ENCODE data around the gene EPS8.
"Not testable (repeated sequence)": the region's sequence is repeated elsewhere in the genome, so short reads cannot be mapped to it uniquely, and the experiment has no call there.

The EPS8 gene

DNA sequence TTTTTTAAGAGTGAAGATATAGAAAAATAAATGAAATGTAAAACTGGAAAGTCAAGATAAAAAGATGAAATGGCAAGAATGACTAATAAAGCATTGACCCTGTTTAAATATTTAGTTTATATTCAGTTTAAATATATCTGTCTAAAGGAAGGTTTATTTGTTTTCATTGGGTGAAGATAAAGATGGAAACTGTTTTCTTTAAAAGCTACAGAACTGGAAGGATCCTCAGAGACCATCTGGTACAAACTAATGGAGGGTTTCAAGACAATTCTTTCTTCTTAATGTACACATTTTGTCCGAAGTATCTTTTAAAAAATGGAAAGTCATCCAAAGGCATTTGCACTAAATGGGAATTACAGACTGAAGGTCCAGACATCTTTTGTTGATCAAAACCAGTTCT, 142.6 kb downstream of the EPS8 start:
- DNase-seq (ENCODE audit: low spot score), result no peak

DNA sequence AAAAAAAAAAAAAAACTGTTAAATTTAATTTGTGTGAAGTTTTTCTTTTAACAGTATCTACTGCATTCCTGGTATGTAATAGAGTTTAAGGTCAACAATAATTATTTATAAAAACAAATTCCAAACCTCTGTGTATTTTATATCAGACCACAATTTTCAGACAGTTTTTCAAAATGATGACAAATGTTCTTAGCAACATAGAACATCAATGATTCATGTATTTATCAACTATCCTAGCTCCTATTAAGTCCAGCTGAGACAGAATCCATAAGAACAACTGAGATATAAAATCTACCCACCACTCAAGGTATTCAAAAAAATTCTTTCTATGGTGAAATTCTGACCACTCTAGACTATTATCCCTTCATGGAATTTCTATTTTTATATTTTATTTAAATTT, 144.5 kb downstream of the EPS8 start:
- no peak for DNase-seq (ENCODE audit: low spot score)

- DNase-seq (ENCODE audit: low spot score), result no peak
These were observed 151.0 kb downstream of the EPS8 start for GRCh38 chr12:15638231-15638630.

- no peak for DNase-seq (ENCODE audit: low spot score)
These were observed 152.9 kb downstream of the EPS8 start for GRCh38 chr12:15636060-15636890.

DNA sequence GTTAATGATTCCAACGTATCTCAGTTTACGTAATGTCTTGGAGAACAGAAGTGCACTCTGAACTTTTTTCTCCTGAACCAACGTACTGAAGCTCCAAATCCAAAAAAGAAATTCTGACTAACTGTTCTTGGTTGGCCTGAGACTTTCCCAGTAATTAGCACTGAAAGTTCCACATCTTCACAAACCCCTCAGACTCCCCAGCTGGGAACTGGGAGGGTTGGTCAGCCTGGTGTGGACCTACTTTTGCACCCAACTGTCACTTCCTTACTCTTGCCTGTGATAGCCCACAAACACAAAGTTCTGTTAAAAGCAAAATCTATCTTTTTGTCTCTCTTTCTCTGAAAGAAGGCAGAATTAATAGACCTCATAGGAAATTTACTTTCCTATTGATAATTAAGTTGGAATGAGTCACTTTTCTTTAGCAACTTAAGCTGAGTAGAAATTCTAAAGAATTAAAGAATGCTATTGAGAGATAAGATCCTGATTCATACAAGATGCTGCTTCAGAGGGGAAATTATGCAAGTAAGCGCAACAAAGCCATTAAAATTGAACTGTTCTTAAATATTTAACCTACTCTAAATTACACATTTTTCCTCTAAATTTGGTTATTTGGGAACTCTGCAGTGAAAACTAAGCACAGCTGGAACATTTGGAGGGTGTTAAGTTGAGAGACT, 155.0 kb downstream of the EPS8 start:
- no peak for DNase-seq (ENCODE audit: low spot score)

DNA sequence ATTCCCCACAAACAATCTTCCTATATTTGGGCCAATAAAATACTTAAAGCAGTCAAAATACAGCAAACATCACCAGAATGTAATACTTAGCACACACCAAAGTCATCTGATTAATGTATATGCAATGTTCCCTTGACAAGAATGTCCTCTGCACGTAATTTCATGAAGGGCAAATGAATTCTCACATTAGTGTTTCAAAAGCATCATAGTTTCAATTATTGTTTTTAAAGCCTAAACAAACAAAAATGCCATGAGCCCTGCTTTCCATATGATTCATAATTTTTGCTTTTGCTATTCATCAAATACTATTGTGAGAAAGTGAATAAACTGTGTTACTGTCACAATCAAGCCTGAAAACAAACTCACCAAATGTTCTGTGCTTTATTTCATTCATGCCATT, 156.0 kb downstream of the EPS8 start:
- no peak for DNase-seq (ENCODE audit: low spot score)

DNA sequence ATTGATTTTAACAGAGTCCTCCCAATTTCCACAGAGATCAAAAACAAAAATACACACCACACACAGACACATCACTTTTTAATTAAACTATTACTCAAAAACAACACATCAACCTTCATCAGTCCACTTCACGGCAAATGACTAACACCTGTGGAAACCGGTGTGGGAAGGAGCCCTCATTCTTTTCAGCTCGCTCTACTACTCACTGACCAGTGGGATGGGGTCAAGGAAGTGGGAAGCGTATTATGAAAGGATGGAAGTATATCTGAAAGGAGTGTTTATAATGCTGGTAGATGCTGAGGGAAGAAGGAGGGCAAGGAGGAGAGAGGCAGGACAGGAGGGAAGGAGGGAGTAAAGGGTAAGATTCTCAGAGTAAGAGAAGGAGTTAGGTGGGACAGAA, 156.5 kb downstream of the EPS8 start:
- no peak for DNase-seq (ENCODE audit: low spot score)

DNA sequence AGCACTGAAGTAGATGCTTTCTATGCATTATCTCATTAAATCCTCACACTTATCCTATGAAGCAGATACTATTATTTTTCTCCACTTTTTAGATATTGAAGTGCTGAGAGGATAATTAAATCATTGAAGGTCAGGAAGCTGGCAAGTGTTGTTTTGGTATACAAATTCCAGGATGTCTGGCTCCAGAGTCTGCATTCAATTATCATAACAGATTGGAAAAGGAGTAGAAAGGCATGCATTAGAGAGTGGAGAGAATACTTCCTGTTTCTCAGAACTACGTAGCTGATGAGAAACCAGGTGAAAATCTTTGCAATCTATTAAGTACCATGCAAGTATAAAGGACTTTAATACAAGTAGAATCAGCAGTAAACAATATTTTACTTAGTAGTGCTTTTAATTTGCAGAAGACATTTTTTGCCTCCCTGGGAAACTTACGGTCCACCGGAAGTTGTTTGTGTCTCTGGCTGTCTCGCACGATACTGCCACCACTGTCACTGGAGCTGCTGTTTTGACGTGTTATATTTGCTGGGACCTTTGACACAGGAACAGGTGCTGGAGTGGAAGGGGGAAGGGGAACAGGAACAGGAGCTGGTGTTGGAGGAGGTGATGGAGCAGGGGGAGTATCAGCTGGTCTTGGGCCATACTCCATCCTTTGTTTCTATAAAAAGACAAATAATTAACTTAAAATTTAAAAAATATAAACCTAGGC, 158.0 kb downstream of the EPS8 start:
- DNase-seq (ENCODE audit: low spot score), result no peak

- no peak for DNase-seq (ENCODE audit: low spot score)
These were observed 159.4 kb downstream of the EPS8 start for GRCh38 chr12:15629761-15630160.

DNA sequence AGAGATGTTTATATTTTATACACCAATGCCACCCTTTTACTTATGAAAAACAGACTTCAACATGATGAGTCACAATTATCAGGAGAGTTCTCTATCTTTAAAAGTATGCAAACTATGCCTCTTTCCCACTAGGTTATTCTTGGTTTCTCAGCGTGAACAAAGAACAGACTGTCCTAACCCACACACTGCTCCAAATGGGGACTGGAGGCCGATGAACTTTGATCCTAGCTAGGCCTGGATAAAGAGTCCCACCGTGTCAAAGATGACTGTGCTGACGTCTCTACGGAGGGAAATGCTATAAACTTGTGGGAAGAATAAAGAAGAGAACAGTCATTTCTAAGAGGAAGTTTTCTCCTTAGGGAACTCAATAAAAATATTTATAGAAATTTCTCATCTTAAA, 160.1 kb downstream of the EPS8 start:
- no peak for DNase-seq (ENCODE audit: low spot score)

DNA sequence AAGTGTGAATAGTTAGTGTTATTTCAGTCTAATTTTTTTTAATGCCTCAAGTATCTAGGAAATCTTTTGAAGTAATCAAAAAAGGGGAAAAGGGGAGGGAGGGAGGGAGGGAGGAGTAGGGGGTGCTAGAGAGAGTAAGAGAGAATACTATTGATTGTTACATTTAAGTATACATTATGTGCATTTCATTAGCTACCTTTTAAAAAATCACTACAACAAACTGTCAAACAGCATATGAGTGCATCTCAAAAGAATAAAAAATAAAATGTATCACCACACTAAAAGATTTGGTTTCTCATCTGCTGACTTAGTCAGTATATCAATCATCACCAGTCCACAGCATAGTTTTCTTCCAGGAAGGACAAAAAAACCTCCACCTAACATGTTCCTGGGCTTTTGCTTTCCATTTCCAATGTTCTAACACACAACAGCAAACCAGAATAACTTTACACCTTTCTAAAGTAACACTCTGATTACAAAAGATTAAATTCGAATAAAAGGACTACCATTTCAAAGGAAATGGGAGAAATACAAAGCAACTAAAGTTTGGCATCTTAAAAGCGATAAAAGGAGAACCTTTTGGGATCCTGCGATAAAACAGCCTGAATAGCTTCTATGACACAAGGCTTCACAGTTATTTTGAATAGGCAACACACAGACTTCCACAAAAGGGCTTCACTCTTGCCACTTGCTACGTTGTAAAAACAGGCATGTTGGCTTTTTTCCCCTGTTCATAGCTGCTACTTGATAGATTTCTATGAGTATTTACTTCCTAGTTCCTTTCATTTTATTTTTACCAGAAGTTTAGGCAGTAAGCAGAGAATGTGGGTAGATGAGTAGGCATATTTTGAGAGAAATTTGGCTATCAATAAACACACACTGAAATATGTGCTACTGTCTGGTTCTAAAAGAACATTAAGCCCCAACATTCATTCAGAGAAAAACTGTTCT, 160.9 kb downstream of the EPS8 start:
- no peak for DNase-seq (ENCODE audit: low spot score)

DNA sequence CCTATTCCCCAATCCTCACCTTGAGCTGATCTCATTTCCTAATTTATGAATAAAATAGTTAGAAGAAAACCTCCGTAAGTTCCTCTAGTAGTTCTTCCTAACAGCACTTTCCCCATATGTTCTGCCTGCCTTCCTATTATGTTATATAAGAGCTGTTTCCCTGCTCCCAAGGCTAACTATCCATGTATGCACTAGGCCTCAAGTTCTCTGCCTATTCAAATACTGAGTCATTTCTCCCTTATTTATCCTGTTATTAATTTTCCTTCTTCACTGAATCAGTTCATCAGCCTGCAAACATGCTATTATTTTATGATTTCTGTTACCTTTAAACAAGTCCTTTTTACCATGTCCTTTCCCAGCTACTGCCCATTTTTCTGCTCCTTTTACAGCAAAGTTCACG, 164.1 kb downstream of the EPS8 start:
- DNase-seq (ENCODE audit: low spot score), result no peak

DNA sequence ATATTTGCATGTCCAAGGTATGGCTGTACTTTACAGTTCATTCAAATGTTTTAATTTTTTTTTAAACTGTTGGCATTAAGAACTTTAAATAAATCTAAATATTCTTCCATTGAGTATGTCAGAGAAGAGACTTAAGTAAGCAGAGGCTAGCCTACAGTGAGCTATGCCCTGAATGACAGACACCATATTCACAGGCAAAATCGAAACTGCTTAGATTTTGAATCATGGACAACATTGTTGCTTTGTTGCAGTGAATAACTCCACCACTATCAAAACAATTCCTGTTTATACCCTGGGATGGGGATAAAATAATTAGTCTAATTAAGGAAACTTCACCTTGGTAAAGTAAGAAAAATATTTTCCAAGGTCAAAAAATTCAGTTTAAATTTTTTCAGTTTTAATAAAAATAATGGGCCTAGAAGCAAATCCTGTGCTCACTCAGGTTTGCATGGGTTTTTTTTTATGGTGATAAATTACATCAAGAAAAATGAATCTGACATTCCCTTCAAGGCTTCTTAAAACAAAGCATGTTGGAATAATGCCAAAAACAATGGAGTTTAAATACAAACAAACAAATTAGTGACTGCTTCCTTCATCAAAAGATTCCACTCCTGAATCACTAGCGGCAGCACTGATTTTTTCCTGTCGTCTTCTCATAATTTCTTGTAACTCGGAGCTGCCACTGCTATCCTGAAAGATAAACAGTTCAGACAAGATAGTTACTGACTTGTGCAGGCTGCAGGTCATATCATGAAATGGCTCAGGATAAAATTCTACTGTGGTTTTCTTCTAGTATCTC, 168.2 kb downstream of the EPS8 start:
- no peak for DNase-seq (ENCODE audit: low spot score)

GRCh38 chr12:15616495-15616894, 172.7 kb downstream of the EPS8 start:
- not testable (repeated sequence) for DNase-seq (ENCODE audit: low spot score)

DNA sequence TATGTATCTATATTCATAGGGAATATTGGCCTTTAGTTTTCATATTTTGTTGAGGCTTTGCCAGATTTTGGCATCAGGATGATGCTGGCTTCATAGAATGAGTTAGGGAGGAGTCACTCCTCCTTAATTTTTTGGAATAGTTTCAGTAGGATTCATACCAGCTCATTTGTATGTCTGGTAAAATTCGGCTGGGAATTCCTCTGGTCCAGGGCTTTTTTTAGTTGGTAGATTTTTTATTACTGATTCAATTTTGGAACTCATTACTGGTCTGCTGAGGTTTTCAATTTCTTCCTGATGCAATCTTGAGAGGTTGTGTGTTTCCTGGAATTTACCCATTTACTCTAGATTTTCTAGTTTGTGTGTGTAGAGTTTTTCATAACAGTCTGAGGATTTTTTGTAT, 175.2 kb downstream of the EPS8 start:
- DNase-seq (ENCODE audit: low spot score), result no peak

DNA sequence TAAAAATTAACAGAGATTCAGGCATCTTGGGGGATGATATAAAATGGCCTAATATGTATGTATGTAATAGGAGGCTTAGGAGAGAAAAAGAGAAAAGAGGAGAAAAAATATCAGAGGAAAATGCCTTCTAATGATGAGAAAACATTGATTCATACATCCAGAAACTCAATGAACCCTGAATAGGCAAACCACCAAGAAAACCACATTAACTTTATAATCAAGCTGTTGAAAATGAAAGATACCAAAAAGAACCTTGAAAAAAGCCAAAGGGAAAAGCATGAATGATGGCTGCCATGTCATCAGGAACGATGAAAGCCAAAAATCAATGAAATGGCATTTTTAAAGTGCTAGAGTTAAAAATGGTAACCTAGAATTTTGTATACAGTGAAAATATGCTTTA, 180.2 kb downstream of the EPS8 start:
- DNase-seq (ENCODE audit: low spot score), result no peak

DNA sequence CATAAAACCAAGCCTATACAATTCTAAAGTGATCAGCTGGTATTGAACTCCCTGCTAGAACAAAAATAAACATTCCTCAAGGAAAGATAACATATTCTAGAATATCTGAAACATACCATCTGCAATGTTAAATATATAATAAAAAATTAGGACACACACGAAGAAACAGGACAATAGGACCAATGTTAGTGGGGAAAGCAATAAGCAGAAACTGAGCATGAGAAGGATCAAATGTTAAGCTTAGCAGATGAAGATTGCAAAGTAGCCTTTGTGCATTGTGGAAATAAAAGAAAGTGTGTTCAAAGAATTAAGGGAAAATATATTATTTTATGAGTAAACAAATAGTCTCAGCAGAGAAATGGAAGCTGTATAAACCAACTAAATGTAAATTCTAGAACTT, 180.8 kb downstream of the EPS8 start:
- no peak for DNase-seq (ENCODE audit: low spot score)

- peak; percentile 88 for DNase-seq (ENCODE audit: low spot score)
These were observed 183.2 kb downstream of the EPS8 start for GRCh38 chr12:15605881-15606590.

DNA sequence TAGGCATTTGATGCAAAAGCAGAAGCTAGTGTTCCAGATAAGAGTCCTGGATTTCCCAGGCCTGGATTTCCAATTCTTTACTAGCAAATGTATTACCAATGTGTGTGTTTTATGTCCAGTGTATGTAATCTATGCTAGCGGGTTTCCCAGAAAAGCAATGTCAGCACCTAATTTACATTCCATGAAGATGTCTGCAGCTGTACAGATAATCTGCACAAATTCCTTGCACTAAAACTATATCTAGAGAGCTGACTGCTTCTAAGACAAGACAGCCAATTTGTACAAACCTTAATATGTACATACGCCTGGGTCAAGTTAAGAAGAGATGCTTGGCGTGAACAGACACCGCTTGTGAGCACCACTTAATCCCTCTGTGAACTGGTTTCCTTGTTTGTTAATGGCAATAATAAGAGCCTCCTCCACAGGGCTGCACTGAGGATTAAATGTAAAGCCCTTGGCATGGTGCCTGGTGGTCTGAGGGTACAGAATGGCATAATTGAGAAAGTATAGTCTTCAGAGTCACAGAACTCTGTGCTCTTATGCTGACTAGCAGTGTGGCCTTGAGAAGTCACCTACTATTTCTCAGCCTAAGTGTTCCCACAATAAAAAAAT, 185.6 kb downstream of the EPS8 start:
- no peak for DNase-seq (ENCODE audit: low spot score)
